Measurements from ENCODE around the gene PHF8.

The PHF8 gene

DNA sequence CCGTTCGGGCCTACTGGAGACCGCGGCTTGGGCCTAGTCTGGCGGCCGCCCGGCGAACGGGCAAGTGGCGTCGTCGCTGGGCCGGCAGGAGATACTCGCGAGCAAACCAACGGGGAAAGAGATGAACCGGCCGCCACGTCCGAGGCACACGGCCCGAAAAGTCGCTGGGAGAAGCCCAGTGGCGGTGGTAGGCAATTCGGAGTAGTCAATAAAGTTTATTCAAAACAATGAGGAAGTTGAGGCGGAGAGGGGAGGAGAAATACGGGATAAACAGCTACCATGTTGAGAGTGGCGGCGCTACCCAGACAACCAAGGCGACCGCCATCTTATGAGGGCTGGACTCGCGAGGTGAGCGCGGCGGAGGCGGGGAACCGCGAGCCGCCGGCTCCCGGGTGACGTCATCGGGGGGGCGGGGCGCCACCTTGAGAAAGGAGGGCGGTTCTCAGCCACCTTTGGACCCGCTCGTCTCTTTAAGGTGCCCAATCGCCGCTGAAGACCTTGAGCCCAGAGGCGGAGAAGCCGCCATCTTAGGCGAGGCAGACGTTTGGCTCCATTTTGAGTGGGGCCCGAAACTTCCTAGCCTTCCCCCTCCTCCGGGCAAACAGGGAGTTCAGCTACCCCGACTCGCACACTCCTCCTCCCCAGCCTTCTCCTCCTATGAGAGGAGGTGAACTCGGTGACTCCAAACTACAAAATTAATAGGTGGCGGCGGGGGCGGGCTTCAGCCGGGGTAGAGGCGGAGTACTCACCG lies at the start of gene PHF8:
Gene PHF8, minus strand, starts transcription at position 348 of the 751 bp plus-strand sequence. CDS start 1,745 bp downstream, outside the sequence.
- DNase-seq = peak; percentile 91

DNA sequence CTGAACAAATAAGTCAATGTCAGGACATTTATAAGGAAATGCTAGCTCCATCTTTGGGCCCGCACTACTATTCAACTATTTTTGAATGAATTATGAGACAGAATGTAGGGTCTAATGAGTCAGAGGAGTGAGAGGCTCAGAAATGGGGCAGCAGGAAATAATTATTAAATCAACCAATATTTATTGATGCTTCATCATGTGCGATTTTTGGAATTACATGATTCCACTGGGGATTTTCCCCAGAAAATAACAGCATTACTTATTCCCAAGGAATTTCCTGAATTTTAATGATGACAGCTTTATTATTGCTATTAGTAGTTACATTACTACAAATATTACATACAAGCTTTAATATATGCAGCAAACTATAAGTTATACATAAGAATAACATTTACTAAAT lies 49.3 kb upstream of the PHF8 start:
- no peak for DNase-seq

DNA sequence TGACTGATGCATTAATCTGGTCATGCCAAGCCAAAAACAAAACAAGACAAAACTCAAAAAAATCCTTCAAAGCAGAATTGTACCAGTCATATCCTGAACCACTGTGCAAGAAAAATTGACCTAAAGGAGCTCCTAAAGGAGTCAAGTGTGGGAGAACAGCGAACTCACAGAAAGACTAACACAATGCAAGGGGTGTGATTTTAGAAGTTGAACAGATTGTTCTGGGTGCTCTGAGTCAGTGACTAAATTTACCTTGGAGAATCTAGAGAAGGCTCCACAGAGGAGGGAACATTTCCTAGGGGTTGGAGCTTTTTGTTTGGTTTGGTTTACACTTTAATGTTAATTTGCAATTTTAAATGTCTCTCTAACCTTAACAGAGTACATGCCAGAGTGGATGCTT lies 48.9 kb upstream of the PHF8 start:
- DNase-seq = no peak

- no peak for DNase-seq
Observed at GRCh38 chrX:54090880-54091279, 46.6 kb upstream of the PHF8 start.

DNA sequence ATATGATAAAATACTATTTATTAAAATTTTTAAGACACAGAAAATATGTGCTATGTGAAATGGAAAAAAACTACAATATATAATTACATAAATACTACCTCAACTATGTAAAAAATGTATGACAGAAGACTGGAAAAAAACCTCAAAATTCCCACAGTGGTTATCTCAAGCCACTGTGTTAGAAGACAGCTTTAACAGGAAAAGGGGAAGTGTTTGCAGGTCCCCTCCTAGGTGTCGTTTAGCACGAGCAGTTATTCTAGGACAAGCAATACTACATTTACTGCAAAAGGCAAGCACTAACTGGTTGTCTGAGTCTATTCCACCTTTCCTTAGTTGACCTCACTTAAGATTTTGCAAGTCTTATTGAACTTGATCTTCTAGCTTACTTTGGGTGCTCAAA lies 44.9 kb upstream of the PHF8 start:
- DNase-seq = no peak

DNA sequence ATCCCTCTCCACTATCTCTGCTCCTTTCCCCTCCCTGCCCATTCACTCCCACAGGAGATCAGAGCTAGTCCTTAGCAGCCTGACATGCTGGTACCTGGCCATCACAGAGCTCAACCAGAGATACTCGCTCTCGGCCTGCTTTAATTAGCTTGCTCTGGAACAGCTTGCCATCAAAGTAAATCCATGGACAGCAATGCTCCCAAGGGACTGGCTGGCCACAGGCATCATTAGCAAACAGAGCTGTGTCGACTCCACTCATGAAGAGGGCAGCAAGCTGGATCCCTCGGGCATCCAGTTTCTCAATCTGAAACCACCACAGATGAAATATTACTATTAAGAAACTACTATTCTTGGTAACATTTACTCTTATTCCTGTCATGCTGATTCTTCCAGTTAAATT lies 43.4 kb upstream of the PHF8 start:
- DNase-seq = no peak

DNA sequence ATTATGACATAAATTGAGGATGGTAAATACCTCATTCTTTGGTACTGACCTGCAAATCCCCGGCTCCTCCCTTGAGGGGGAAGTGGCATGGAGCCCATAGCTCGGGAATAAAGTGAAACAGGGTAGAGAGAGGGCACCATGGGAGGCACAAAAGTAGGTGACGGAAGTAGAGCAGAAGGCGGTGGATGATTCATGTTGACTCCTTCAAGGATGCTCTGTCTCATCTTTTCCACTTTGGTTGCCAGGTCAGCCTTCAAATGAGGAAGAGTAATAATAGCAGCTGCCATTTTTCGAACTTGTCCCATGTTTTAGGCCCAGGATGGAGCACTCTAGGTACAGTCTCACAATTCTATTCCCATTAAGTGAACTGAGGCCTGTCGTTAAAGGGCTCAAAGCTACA lies 41.4 kb upstream of the PHF8 start:
- no peak for DNase-seq

- DNase-seq = no peak
Observed at GRCh38 chrX:54076903-54077302, 32.6 kb upstream of the PHF8 start.

- DNase-seq = no peak
Observed at GRCh38 chrX:54074826-54075225, 30.6 kb upstream of the PHF8 start.

DNA sequence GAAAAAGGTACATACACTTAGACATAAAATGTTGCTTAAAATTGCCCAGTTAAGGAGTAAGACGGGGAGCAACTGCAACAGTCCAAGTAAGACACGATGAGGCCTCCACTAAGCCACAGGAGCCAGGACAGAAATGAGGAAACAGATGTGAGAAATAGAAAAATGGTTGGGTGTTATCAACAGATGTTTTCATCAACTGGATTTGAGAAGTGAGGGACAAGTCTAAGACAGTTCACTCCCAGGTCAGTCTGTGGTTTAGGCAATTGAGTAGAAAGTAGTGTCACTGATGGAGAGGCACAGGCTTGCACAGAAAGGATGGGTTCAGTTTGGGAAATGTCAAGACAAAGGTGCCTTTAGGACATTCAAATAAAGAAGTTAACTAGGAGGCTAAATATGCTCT lies 23.5 kb upstream of the PHF8 start:
- no peak for DNase-seq

DNA sequence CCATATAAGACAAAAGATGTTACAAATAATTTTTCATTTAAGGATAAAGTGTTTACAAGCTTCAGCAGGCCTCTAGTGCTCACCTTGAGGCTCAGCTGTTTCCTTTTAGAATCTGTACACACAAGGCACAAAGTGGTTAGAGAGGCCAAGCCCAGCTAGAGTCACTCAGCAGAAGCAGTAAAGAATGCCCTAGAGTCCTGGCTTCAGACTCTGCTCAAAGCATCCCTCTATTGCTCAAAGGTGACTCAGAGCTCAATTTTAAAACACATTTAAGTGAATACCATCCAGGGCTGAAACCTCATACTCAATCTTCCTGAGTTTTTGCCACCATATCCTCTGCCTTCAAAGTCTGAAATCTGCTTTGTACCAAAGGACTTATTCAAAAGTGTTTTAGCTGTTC lies 22.6 kb upstream of the PHF8 start:
- DNase-seq = no peak

GRCh38 chrX:54064564-54064963 lies 20.3 kb upstream of the PHF8 start:
- DNase-seq = no peak

DNA sequence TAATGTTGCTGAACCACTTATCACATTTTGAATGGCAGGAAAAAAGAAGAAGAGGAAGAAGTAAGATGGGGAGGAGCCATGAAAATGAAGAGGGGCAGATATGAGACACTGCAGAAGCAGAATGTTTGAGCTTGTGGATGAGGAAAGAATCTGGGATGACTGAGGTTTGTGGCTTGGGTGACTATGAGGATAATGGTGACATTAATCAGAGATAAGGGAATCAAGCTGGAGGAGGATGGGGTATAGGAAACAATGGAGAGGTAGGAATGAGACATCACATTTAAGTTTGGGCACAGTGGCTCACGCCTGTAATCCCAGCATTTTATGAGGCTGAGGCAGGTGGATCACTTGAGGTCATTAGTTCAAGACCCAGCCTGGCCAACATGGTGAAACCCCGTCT lies 19.1 kb upstream of the PHF8 start:
- DNase-seq = no peak

GRCh38 chrX:54049801-54050200 lies 5.5 kb upstream of the PHF8 start:
- no peak for DNase-seq

DNA sequence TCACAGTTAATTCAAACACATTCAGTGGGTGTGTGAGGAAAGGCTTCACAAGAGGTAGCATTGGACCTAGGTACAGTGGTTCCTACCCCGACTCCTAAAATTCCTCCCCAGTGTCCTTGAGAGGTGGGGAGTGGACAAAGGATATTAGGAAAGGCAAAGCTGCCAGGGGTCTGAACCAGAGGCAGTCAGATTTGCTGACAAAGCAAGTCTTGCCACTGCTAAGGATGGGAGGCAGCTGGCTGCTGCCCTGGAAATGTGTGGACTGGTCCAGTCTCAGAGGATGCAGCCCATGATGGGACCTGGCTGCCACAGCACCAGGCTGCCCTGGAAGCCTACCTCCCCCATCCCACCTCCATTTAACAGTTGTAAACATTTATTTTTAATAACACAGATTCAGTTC lies 4.1 kb upstream of the PHF8 start:
- DNase-seq = no peak

GRCh38 chrX:54045563-54046228 lies 1.4 kb upstream of the PHF8 start:
- DNase-seq = peak; percentile 38

GRCh38 chrX:54044877-54045338 lies 635 bp upstream of the PHF8 start:
- no peak for DNase-seq

DNA sequence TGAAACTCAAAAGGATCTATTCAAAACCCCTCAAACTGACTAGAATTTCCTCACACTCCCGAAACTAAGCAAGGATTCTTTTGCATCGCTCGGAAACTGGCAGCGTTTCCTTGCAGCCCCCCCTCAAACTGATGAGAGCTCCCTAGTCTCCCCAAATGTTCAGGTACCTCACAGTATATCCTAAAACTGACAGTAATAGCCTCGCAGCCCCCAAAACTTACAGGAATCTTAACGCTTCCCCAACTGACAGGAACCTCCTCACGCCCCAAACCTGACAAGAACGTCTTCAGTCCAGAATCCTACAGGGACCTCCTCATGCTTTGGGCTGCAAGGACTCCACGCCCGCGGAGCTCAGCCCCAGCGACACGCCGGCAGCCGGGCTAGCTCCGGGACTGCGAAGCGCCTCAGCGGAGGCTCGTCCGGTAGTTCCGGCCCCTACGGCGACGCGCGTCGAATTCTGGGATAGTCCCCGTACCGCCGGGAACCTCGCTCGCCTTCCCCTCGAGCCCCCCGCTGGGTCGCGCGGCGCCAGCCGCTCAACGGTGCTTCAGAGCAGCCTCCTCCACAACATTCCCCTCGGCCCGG lies 640 bp downstream of the PHF8 start:
- DNase-seq = no peak

- DNase-seq = no peak
Observed at GRCh38 chrX:54043056-54043455, 1.2 kb downstream of the PHF8 start.

DNA sequence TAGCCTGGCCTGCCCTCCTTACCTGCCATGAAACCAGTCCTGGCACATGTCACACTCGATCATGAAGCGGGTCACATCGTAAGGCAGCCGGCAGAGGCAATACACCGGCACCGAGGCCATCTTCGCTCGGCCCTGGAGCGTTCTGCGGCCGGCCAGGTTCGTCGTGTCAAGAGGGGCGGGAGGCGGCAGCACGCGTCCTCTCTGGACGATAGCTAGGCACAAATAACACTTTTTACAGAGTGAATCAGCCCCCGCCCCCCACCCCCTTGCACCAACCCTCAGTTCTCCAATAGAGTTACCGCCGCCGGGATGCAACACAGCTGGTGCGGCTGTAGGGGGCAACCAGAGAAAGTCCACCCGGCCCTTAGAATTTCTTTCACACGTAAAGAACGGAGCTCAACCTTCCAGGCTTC lies 1.7 kb downstream of the PHF8 start:
- no peak for DNase-seq

DNA sequence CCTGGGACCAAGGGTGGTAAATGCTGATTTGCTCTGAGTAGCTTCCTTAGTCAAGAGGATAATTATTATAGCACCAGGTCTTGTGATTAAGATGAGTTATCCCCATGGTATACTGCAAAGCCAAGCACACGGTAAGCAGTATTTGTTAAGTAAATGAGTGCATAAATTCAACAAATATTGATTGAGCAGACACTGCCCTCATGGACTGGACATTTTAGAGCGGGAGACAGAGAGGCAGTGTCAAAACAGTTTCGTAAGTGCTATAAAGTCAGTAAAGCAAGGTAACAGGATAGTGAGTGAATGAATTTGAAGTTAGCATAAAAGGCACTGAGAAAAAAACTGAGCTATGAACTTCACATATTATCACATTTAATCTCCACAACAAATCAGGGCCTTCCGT lies 13.9 kb downstream of the PHF8 start:
- peak; percentile 70 for DNase-seq

DNA sequence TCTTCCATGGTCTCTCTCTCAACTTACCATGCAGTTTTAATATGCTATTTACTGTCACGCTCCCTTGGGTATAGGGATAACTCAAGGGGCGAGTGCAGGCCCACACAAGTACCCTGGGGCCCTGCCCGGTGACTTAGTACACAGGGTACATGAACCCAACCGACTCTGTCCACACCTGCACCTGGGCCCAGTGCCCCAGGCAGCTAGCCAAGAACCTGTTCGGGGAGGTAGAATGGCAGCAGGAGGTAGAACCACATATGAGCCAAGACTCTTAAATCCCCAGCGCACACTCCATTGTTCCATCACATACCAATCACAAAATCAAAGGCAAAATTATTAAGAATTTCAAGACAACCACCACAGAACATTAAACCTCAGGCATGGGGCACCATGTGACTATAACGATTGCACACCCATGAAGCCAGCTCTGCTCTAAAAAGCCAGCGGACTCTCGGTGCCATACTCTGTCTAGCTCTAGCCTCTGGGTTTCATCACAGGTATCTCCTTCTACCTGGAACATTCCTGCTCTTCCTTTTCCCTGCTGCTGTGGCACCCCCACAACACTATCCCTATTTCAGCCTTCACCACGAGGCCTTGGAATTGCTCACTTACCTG lies 14.6 kb downstream of the PHF8 start:
- DNase-seq = peak; percentile 37

- no peak for DNase-seq
Observed at GRCh38 chrX:54024350-54024749, 19.9 kb downstream of the PHF8 start.

Data from NCI-H1436 treated with DMSO at 0.1 percent for 48 hours (cell line).